SHP77 treated with DMSO at 0.1 percent for 48 hours (cell line): ENCODE results near the gene ROPN1L.
A peak's percentile ranks its signal among the peaks of the same experiment; 100 is the strongest.

ENCODE experiments used
- DNase-seq: peaks from one replicate; lab custom pipeline; 2025; lab: John Stamatoyannopoulos, UW

Gene ROPN1L

DNA sequence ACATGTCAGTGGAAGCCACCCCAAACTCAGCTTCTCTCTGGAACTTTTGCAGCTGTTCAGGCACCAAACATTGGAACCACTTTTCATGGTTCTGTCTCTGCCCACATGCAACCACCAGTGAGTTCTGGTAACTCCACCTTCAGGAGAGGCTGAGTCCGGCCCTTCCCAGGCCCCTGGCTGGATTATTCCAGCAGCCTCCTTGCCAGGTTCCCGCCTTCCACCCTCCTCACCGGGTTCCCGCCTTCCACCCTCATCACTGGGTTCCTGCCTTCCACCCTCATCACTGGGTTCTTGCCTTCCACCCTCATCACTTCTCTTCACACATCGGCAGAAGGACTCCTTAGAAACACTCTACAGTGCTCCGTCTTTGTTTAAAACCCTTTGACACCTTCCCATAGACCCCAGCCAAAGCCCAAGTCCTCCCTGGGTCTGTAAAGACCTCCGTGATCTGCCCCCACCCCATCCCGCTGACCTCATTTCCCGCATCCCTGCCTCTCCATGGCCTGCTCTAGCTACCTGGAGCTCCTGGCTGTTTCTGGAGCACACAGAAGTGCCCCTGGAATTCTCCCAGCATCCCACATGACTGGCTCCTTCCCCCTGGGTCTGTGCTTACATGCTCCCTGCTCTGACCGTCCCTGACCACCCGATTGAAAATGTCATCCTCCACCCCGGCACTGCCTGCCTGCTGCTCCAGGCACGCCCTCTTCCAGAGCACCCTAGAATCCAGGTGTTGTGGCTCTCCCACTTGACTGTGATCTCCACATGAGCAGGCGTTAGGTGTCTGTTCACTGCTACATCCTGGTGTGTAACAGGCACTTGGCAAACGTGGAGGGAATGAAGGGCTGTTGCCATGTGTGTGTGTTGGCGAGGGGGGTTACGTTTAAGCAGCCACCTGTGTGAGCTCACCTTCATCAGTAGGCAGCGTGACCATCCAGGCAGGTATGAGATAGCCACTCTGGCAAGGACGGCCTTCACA lies 17.7 kb downstream of the ROPN1L start:
- DNase-seq, result no peak

GRCh38 chr5:10460252-10460906 lies 18.7 kb downstream of the ROPN1L start:
- no peak for DNase-seq

DNA sequence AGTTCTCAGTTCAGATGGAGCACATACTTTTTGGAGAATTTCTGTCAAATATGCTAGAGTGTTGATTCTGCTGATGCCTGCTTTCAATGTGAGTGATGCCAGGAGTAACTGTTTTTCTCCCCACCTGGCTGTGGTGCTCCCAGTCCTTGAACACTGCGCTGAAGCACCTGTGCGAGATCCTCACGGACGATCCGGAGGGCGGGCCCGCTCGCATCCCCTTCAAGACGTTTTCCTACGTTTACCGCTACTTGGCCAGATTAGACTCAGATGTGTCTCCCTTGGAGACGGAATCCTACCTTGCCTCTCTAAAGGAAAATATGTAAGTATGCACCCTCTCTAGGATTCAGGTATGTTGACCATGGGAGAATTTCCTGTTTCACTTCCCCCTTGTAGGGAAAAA lies 19.4 kb downstream of the ROPN1L start:
- DNase-seq, result no peak

GRCh38 chr5:10461904-10462555 lies 20.4 kb downstream of the ROPN1L start:
- DNase-seq, result no peak

DNA sequence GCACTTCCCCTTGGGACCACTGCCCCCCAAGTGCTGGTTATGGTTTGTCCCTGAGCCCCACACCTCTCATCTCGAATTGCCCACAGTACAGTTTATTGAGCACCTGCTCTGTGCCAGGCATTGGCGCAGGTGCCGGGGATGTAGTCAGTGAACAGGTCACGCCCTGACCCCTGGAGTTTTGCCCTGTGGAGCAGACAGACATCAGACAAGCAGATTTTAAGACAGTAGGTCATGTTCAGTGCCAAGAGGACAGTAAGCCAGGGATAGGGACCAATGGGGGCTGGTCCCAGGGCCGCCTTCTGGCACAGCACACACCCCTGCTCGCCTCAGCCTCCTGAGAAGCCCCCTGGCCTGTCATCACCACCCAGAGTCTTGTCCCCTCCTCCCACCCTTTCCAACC lies 21.9 kb downstream of the ROPN1L start:
- no peak for DNase-seq

DNA sequence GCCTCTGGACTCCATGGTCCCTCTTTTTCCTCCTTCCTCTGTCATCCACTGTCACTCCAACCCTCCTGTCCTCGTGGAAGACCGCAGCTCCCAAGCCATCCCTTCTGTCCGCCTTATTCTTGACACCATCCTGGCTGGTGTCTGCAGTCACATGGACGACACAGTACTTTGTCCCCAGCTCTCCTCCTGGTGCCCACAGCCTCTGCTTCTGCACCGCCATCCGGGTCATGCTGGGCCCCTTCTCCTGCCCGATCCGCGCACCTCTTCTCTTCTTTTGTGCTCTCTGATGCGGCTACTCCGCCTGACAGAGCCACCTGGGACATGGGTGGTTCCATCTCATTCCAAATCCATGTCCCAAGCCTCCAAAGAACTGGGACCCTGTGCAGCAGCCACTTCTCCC lies 22.5 kb downstream of the ROPN1L start:
- DNase-seq, result no peak

DNA sequence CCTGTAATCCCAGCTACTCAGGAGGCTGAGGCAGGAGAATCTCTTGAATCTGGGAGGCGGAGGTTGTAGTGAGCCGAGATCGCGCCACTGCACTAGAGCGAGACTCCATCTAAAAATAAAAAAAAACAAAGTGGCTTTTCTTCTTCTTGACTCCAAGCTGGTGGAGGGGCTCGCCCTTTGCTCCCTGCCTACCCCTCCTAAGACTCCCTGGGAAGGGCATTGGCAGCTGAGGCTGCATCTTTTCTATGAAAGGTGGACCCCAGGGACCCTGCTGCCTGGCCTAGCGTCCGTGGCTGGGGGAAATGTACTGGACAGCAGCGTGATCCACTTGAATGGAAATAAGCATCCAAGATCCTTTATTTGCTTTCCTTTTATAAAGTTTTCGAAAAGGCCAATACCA lies 24.0 kb downstream of the ROPN1L start:
- DNase-seq, result no peak

DNA sequence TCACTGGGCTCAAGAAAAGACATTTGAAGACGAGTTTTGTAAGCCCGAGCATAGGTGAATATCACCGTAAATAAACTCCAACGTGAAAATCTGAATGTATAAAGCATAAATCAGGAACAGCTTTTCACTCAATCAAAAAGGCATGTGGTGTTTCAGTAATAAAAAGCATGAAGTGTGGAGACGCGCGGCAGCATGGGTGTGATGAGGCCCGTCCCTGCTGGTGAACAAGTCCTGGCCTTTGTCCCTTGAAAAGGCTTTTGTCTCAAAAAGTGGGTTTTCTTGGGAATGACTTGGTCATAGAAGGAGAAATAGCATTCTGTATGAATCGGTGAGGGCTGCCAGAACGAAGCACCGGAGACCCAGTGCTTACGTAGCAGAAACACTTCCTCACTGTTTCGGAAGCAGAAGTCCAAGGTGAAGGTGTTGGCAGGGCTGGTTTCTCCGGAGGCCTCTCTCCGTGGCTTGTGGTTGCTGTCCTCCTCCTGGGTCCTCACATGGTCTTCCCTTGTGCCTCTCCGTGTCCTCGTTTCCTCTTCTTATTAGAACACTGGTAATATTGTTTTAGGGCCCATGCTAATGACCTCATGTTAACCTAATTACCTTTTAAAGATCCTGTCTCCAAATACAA lies 24.9 kb downstream of the ROPN1L start:
- DNase-seq, result no peak

GRCh38 chr5:10467281-10468198 lies 25.9 kb downstream of the ROPN1L start:
- no peak for DNase-seq

- no peak for DNase-seq
Observed at GRCh38 chr5:10468256-10468655, 26.6 kb downstream of the ROPN1L start.

GRCh38 chr5:10469253-10470050 lies 27.8 kb downstream of the ROPN1L start:
- DNase-seq, result no peak

DNA sequence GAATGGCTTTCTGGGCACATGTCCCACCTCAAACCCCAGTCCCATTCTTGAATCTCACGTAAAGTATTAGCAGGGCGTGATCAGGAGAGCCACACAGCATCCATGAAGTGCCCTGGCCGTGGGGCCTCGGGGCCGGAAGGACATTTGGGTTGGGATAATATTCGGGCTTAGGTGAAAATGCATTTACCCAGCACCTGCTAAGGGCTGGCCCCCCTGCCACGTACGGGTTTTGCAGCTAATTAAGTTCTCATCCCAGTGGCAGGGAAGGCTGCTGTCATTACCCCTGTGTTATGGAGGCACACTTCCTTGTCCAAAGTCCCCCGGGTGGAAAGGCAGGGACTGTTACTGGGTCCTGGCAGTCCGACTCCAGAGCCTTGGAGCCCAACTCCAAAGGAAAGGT lies 29.0 kb downstream of the ROPN1L start:
- no peak for DNase-seq

DNA sequence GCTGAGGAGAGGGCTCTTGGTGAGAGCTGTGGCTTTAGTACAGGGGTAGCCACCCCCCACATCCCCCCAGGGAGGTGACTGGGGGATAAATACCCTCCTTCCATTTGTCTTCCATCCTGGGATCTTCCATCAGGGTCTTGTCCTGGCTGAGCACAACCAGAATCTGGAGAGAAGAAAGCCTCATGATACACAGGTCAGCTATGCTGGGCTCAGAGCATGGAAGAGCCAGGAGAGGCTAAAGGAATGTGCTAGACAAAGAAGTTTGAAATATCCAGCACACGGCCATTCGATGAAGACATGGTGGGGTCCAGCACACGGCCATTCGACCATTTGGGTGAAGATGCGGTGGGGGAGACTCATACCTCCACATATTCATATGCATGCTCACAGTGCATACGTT lies 30.0 kb downstream of the ROPN1L start:
- no peak for DNase-seq

- DNase-seq, result no peak
Observed at GRCh38 chr5:10474521-10475075, 32.9 kb downstream of the ROPN1L start.

- no peak for DNase-seq
Observed at GRCh38 chr5:10475931-10476676, 34.4 kb downstream of the ROPN1L start.

DNA sequence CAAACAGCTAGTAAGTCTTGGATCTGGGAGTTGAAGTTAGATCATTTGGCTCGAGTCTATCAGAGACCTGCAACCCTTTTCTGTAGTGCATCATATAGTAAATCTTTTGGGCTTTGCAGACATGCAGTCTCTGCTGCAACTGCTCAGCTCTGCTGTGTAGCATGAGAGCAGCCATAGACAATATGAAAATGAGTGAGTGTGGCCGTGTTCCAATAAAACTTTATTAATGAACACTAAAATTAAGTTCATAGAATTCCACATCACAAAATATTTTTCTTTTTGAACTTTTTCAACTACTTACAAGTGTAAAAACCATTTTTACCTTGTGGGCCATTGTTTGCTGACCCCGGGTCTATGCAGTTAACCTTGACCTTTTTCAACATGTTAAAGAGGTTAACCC lies 35.2 kb downstream of the ROPN1L start:
- DNase-seq, result no peak

DNA sequence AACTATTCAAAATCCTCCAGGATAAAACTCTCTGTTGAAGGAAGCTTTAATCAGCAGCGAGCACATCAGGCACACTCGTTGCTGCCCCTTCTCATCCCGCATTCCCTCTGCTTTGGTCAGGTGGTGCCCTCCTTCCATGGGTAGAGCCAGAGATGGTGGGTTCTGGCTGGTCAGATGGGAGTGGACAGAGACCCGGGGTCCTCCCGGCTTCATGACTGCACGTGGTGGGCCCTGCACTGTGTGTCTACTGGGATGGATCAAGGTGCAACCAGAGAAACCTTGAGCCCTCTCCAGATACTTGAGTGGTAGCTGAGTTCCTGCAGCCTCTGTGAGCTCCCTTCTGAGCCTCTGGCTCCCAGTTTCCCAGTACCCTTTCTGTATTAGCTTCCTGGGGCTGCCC lies 36.3 kb downstream of the ROPN1L start:
- DNase-seq, result no peak

DNA sequence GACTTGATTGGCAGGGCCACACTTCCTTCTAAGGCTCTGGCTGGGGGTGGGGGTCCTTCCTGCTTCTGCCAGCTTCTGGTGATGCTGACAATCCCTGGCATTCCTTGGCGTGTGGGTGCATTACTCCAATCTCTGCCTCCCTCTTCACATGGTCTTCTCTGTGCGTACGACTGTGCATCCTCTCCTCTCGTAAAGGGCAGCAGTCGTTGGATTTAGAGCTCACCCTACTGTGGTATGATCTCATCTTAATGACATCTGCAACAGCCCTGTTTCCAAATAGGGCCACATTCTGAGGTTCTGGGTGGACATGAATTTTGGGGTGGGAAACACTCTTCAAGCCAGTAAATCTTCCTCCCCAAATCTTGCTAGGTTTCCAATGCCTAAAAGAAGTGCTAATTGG lies 36.8 kb downstream of the ROPN1L start:
- no peak for DNase-seq

- peak; percentile 33 for DNase-seq
Observed at GRCh38 chr5:10479154-10479721, 37.6 kb downstream of the ROPN1L start.
